NCI-H446 treated with DMSO at 0.1 percent for 48 hours (cell line): ENCODE results near the gene MBIP.

Experiments used
- DNase-seq: peaks from one replicate; lab custom pipeline; 2025; lab: John Stamatoyannopoulos, UW

Gene MBIP

DNA sequence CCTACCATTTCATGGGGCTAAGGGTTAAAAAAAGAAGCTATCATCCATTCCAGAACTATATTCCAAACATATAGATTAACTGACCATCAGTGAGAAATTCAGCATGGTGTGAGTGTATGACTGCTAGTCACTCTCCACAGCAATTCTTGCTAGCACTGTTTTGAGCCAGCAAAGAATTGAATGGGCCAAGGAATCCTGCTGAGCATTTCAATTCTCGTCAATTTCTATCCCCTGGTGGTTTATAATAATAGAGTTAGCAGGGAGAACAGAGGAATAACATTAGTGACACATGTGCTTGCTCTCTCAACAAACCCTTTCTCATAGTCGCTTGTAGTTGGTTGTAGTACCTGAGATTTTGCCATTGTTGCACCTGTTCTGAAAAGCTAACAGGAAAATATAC lies 7.2 kb downstream of the MBIP start:
- no peak for DNase-seq

DNA sequence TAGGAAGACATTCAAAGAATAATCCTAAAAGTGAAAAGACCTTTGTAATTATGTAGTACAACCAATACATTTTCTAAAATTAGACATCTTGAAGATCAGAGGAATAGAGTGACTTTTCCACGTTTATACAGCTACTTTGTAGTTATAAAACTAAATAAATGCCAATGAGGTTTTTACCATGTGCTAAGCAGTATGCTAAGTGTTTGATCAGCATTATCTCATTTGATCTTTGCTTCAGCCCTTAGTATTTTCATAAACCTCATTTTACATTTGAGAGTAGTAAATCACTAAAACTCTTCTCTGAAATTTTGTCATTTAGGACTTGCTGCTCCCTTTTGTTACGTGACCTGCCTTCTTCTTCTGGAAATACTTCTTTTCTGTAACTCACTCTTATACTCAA lies 13.6 kb downstream of the MBIP start:
- DNase-seq, result no peak

DNA sequence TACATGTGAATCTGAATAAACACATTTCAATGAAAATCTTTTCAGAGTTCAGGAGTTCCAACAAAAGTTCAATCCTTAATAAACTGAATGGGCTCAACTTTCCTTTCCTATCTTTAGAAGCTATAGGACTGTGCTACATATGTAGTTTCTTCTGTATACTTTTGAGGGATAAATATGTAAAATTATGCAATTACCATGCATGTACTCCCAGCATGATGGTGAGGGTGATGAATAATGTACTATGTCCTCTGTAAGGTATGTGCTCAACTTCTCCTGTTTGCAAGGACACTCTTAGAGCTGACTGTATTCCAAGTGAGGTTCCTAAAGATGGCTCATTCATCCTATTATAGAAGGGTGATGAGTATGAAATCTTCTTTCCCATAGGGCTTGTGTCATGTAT lies 15.5 kb downstream of the MBIP start:
- DNase-seq, result no peak

DNA sequence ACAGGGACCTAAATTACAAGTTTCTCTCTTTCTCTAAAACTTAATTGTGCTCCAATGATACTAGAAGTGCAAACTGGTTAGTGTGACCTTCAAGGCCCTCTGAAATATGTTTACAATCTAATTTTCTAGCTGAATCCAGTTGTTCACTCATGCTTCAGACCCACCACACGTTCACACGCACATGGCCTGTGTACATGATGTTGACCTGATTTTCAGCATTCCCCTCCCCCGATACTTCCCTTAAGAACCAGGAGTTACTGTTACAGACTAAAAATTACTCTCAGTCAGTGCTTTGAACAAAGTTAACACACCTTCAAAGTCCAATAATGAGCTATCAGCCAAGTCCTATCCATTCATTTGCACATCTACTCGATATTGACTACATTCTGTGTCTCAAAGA lies 16.5 kb downstream of the MBIP start:
- DNase-seq, result no peak

DNA sequence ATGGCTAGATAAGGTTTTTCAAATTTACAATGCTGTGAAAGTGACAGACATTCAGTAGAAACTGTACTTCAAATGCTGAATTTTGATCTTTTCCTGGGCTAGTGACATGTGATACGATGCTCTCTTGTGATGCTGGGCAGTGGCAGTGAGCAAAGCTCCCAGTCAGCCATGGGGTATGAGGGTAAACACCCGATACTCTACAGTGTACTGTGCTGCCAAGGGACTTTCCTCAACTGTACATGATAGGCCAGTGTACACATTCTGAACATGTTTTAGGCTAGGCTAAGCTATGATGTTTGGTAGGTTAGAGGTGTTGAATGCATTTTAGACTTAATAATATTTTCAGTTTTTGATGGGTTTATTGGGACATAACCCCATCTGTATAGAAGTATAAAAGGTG lies 17.6 kb downstream of the MBIP start:
- DNase-seq, result no peak

DNA sequence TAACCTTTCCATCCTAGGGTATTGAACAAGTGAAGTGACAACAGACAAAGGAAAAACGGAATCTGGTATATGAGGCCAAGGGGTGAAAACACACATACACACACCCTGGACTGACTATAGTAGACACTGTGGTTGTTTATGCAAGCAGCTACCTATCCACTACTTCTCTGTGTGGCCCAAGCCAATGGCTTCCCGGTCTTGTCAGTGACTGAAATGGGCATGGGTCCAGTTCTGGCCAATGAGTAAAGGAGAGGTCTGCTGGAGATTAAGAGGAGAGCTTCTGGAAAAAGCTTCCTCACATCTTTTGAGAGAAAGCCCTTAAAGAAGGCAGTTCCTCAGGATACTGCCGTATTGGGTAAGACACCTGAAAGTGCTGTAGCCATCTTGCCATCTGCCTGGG lies 19.3 kb downstream of the MBIP start:
- DNase-seq, result no peak

DNA sequence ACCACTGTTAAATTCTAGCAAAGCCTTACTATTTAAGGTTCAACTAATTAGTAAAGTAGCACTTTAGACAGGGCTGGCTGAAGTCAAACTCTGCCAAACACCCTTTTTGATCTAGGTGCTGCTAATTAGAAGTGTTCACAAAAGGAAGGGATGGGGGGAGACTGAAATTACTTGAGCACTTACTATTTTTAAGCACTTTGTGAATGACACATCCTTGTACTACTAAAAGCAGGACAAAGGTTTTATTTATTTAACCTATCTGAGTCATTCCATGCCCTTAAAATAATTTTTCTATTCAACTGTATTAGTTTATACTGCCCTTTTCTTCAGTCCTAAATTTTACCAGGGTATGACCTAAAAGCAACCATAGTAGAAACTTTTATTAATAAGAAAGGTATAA lies 20.1 kb downstream of the MBIP start:
- DNase-seq, result no peak

DNA sequence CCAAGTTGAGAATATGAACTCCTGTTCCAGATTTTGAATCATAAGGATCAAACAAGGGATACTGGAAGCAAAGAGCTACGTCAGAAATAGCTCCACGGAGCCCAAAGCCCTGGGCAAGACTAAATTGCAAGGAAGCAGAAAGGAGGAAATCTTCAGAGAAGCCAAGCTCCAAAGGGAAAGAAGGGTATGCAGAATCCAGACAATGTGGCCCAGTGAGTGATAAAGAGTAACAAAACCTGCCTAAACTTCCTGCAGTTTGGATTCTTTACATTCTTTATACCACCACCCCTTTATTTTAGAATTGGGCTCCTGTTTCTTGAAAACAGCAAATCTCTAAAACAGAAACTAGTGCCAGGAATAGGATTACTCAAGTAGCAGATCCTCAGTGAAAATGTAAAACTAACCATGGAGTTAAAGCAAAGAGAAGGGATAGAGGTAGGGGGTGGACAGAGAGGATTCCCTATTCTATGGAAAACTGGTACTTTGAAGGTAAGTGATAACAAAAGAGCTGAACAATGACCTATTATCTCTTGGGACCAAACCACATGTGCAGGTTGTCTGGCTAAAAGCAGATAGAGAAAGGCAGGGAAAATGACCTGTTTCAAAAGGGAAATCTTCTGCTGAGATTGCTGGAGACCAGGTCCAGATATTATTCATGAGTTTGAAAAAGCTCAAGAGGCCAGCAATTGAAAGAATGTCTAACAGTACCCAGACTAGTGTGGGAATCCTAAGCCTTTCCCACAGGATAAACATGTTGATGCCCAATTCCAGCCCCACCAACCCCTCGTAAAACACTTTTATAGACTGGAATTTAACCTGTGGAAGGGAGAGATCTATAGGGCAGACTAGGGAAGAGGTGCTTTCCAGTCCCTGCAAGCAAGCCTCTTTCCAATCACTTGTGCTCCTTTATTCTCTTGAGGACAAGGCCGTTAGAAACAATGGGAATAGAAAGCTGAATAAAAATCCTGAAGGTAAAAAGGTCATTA lies 24.5 kb downstream of the MBIP start:
- DNase-seq, result no peak

DNA sequence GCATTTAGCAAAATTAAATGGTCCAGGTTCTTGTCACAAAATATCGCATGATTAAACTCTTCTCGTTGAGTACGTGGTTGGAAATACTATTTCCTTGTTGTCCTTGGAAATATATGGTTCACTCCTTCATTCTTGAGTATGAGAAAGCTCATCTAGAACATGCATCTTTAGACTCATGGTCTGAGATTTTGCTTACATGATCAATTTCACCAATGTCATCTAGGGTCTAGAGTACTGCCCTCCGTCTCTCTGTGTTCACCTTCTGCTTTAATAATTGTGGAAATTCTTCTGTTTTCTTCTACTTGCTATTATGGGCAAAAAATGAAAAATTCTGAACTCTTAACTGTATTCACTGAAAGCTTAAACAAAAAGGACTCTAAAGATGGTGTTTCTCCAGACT lies 25.9 kb downstream of the MBIP start:
- no peak for DNase-seq

DNA sequence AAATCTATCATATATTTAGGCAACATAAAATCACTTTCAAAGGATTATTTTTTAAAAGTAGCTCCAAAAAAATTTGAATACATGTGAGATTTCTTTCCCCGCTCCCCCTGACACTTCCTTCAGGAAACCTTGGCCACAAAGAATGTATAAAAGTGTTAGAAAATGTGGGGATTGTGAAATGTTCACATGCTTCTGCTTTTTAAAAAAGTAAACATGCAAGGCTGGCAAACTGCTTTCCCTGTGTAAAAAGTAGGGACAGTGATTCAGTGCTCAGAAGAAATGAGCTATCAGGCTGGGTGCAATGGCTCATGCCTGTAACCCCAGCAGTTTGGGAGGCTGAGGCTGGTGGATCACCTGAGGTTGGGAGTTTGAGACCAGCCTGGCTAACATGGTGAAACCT lies 26.6 kb downstream of the MBIP start:
- DNase-seq, result no peak

DNA sequence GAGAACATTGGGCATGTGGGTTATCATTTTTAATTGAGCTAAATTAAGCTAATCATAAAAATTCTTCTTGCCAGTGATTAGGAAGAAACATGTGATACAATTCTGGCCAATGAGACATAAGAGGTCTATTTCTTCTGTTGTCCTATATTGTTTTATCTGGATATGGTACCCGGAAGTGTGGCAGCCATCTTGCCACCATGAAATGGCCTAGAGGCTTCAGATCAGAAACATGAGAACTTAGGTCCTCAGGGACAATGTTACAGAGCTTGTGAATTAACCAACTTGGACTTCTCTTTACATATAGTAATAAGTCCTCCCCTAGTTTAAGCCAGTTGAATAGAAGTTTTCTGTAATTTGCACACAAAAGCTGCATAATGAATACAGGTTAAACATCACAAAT lies 30.5 kb downstream of the MBIP start:
- no peak for DNase-seq

DNA sequence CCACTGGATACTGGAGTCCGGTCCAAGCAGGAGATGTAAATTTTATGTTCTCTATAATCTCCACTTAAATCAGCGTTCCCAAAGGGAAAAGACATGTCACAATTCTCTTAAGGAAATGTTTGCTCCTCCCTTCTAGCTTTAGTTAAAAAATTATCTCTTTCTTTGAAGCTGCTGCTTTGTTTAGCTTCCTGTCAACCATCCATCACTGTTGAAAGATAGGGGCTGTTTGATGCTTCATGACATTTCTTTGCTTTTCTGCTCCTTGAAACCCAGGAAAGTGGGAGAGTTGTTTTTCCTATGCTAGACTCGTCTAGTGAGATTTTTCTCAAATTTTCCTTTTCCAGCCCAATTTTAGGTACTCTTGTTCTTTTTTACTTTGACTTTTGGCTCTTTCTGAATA lies 31.9 kb downstream of the MBIP start:
- no peak for DNase-seq

DNA sequence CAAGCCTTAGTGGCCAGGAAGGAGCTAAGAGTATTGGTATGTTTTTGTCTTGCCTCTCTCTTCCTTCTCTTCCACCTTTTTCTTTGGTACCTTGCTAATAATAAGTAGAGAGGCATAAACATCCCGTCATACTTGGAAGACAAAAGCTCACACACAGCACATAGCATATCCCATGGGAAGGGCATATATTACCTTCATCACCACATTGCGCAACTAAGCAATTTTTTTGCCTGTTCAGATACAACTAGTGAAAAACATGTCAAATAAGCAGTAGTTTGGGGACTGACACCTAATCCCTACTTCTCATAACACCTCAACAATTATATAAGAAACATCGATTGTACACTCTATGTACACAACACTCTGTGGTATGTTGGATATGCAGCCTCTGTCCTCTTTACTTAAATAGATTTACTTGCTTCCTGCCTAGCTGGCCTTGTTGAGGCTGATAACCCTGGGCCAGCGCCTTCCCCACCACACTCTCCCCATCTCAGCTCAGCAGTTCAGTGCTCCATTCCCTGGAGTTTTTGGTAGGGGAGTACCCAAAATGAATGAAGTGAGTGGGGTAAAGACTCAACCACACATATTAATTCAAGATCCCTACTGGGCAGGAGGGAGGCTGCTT lies 35.4 kb downstream of the MBIP start:
- no peak for DNase-seq

DNA sequence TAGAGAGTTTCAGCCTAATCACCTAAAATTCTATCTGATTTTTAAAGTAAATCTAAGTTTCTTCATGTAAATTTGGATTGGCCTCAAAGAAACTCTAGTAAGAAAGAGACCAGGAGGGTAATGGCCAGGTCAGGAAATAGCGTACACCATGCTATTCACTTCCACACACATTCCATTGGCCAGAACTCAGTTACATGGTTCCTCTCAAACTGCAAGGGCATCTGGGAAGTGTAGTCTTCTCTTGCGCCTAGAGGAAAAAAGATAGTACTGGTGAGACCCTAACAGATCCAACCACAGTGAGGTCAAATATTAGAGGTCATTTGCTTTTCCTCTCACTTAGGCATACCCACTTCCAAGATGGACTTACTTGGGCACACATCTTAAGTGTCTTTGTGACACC lies 39.1 kb downstream of the MBIP start:
- no peak for DNase-seq

DNA sequence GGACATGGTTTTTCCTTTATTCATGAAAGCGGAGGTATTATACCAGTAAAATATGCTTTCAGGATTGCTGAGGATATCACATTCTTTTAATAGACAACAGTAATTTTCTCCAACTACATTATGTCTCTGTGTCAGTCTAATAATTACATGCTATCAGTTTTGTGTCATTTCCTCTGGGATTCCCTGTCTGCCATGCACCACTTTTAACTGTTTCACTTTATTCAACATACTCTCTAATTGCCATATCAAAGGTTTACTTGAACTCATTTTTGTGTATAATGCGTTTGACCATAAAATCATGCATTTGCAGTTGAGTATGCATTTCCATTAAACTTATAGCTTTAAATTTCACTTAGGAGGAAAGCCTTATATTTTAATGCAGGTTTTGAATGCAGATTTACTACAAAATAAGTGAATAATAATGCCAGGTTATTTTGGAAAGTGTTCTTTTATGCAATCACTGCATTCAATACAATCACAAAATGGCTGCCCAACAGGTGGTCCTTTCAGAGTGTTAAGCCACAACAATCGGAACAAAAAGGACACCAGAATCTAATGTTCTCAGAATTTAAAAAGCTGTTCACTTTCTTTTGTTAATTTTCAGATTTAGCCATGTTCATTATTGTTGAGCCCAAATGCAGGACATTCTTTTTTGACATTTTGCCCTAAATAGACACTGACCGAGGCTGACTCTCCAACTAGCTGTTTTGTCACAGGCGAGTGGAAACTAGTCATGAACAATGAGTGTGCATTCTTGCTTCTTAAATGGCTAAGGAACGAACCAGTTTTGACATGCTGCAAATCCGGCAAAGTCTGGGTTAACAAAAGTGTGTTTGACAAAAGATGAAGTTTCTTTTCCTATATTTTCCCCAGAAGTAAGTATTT lies 40.9 kb downstream of the MBIP start:
- no peak for DNase-seq

DNA sequence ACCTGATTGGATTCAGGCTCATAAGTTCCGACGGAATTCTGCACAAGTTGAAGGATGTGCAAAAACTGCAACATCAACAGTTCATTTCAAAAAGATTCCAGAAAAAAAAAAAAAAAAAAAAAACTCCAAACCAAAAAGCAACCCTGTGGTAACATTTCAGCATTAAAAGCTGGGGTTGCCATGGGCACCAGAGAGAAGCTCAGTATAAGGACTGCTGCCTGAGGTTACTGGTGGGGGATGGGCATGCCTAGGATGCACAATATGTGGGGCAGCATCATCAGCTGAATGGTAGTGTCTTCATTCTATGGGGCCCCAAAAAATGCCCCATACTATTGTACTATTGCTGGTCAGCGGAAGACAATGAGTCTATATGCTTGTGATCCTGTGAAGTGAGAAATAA lies 44.7 kb downstream of the MBIP start:
- DNase-seq, result no peak

DNA sequence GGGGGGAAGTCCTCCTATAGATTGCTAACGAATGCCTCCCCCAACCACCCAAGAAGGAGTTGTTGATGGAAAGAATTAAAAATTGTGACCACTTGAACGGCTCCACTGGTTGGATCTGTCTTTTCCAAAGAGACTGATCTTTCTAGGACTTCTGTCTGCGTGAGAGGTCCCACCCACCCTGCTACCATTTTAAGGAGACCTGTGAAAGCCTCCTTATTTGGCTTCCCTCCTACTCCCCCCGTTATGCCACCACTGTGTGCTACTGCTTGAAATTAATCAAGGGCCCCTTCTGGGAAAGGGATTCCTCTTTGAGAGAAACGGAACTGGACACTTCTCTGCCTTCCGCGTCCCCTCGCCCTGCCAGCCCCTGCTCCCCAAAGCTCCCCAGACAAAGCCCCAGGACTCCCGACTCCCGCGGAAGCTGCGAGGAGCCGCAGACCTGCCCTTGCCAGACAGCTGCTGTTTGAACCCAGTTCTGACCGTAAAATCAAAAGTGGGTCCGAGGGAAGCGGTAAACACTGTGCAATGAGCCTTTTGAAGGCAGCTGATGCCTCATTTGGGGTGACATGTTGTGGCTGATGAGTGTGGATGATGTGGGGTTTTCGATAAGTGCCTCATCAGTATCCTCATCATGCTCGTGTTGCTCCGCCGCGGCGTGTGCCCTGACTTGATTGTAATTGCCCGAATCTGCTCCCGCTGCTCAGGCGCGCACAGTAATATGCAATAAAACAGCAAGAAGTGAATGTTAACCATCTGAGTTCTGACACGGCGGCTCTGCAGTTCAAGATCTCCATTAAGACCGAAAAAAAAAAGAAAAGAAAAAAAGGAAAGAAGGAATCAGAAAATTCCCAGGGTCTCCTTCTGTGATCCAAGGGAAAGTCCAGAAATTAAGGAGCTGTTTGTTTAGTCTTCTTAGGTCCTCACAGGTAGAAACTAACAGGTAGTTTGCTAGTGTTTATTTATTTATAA lies 48.2 kb downstream of the MBIP start:
- DNase-seq, result no peak

DNA sequence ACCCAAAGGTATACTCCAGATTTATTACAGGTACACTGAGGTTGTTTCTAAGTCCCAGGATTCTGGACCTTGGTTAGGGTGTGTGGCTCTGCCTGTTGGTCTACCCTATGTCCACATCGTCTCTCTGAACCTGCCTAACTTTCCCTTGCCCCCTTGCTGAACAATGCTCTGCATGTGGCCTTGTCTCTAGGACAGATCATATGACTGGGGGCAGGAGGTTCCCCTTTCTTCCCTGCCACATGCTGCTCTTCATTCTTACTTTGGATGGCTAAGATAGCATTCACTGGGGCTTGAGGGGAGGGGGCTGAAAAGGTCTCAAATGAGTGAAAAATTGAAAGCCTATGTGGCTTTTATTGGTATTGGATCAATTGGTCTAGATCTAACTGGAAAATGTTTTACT lies 49.2 kb downstream of the MBIP start:
- DNase-seq, result no peak

DNA sequence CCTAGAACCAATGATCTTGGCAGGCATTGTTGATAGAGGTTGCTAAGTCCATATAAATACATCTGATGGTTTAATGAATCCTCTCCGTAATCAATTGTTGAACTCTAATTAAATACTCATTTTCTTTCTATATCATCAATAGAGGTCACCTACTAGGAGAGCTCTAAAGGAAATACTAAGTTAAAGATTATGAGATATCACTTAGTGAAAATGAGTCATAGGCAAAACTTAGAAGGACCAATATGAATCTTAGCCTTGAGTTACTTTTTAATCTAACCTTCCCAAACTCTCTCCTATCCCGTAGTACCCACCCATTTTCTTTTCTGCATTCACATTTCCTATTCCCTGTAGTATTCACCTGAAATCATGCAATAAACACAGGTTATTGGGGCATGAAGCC lies 50.2 kb downstream of the MBIP start:
- no peak for DNase-seq

DNA sequence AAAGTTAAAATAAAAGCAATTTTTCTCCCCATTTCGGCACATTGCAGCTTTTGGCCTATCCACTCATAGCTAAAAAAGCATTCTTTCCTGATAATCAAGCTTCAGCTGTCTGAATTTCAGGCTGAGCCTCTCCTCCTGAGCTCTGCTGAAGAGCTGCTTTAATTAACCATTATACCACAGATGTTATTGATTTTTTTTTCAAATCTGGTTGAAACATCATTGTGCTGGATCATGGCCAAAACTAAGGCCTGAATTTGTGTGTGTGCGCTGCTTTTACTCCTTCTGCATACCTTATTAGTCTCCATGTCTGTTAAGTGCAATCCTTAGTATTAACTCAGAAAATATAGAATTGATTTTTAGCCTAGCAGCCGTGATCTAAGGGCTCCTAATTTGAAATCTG lies 52.3 kb downstream of the MBIP start:
- DNase-seq, result no peak

DNA sequence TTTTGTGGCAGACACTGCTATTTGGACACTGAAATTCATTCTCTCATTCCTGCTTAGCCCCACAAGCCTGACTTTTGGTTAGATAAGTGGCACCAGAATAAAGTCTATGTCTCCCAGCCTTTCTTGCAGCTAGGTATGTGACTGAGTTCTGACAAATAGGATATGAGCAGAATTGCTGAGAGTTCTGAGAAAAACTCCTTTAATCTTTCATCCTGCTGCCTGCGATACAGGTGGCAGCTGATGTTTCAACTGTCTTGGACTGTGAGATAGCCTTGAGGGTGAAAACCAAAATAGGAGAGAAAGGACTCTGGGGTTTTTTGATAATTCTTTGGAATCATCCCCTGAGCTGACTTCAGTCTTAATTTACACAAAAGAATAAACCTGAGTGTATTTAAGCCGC lies 55.8 kb downstream of the MBIP start:
- no peak for DNase-seq

DNA sequence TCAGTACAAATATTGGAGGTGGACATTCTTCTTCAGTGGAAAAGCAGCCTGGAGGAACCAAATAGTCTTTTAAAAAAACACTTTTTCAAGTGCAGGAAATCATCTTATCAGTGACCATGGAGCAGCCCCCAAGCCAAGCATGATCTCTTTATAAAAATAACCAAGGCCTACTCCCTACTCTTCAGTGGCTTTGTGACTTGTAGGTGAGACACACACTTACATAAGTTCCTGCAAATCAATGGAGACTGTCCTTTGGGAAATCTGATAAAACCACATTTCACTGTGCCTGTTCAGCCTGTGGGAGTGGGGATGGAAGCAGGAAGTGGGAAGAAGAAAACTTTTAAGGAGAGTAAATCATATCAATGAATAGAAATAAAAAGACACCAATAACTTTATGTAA lies 56.3 kb downstream of the MBIP start:
- DNase-seq, result no peak
